CD4-positive, CD25-positive, alpha-beta regulatory T cell (primary cell): ENCODE results near the gene GNL1. TPM values are rescaled to one million over a fixed set of nuclear protein-coding genes. Genes with fewer than 3 reads are reported as not detected.

Experiments
- ATAC-seq, 2 donors: fragments of 150-1000 bp; cut with Tn5 transposase; one replicate each; pipeline ENCODE4 v1.10.0; 2021; ENCODE audit warnings: low read depth in 2 of 2, moderate number of reproducible peaks in 2 of 2, moderate library complexity in 1 of 2
- DNase-seq, 3 donors: peaks; one replicate each; pipeline versions ENCODE4 v3.0.0 to v3.0.0-alpha.2; 2012 to 2022; ENCODE audit warnings: mixed read lengths in 1 of 3
- H3K27ac ChIP-seq: one replicate; pipeline ENCODE4 v1.7.0; 2013; ENCODE audit warnings: mild to moderate bottlenecking, low read length; ENCODE audit not compliant: insufficient read depth, poor library complexity, severe bottlenecking
- H3K27me3 ChIP-seq: one replicate; pipeline ENCODE4 v1.7.0; 2013; ENCODE audit warnings: low read length; ENCODE audit not compliant: control insufficient read depth, insufficient read depth
- H3K36me3 ChIP-seq: one replicate; pipeline ENCODE4 v1.7.0; 2013; ENCODE audit warnings: mild to moderate bottlenecking, low read length, moderate library complexity; ENCODE audit not compliant: control insufficient read depth, insufficient read depth
- H3K4me1 ChIP-seq: 2 replicates; pipeline ENCODE4 v1.7.0; 2013; ENCODE audit warnings: mild to moderate bottlenecking, low read length; ENCODE audit not compliant: insufficient read depth, control insufficient read depth, poor library complexity, severe bottlenecking
- H3K4me3 ChIP-seq: one replicate; pipeline ENCODE4 v1.7.0; 2013; ENCODE audit warnings: low read depth, mild to moderate bottlenecking, low read length, moderate library complexity
- H3K9me3 ChIP-seq, 2 experiments: 1 replicate in 1 of 2; 2 replicates in 1 of 2; pipeline ENCODE4 v1.7.0; 2013; ENCODE audit warnings: low read length in 2 of 2, mild to moderate bottlenecking in 1 of 2, moderate library complexity in 1 of 2; ENCODE audit not compliant: control insufficient read depth in 2 of 2
- H3K27ac Mint-ChIP-seq, 3 donors: one replicate each; pipeline ENCODE4 v1.8.0; 2020 to 2022; ENCODE audit warnings: mild to moderate bottlenecking in 3 of 3, mixed read lengths in 3 of 3, moderate library complexity in 2 of 3
- H3K27me3 Mint-ChIP-seq: one replicate; pipeline ENCODE4 v1.8.0; 2022; ENCODE audit warnings: mild to moderate bottlenecking, mixed read lengths
- H3K36me3 Mint-ChIP-seq: one replicate; pipeline ENCODE4 v1.8.0; 2020; ENCODE audit warnings: mixed read lengths
- H3K4me1 Mint-ChIP-seq, 4 donors: one replicate each; pipeline ENCODE4 v1.8.0; 2020 to 2022; ENCODE audit warnings: mixed read lengths in 4 of 4, mild to moderate bottlenecking in 1 of 4
- H3K4me3 Mint-ChIP-seq, 4 donors: one replicate each; pipeline ENCODE4 v1.8.0; 2020 to 2022; ENCODE audit warnings: mild to moderate bottlenecking in 4 of 4, mixed read lengths in 4 of 4, moderate library complexity in 3 of 4
- H3K9me3 Mint-ChIP-seq, 7 donors: one replicate each; pipeline ENCODE4 v1.8.0; 2020 to 2022; ENCODE audit warnings: mixed read lengths in 7 of 7, mild to moderate bottlenecking in 3 of 7, moderate library complexity in 2 of 7
- polyA plus RNA-seq, 4 donors: library from polyadenylated mRNA; unstranded; fragments of 300-500 nt; fragmentation: Illumina TruSeq; gene quantifications; one replicate each; pipeline ENCODE4 v1.2.3, GENCODE V29; 2021
- total RNA-seq: library from RNA; stranded (reverse); gene quantifications from one replicate; pipeline ENCODE4 v1.2.3, GENCODE V29; 2022

The GNL1 gene
- total and polyA plus RNA-seq, 5 donors from 2014 or later: 36.6 to 189 (median 37.9) TPM

GRCh38 chr6:30493643-30494250 lies 62.5 kb downstream of the GNL1 start:
- H3K9me3 Mint-ChIP-seq: peaks cover 0 to 5% (median 0%) of the 10 kb centered on the region in 7 donors
- Histone ChIP-seq H3K9me3 (no peaks in the 10 kb centered on the region), H3K4me3 (peak overlapping the region; percentile 77), H3K27me3 (no peaks in the 10 kb centered on the region), H3K4me1 (peaks cover 70% of the 10 kb centered on the region), H3K36me3 (peaks cover 36% of the 10 kb centered on the region), H3K27ac (peak overlapping the region; percentile 97)
- H3K4me3 Mint-ChIP-seq: peak overlapping the region; percentile 91 to 100 (median 98)
- ATAC-seq: no peak
- peak in 2 of 3 donors; percentile 45 to 58 for DNase-seq
- peaks cover 25 to 84% (median 57%) of the 10 kb centered on the region in 4 donors for H3K4me1 Mint-ChIP-seq
- H3K27ac Mint-ChIP-seq: peak overlapping the region; percentile 52 to 99 (median 84)
- H3K36me3 Mint-ChIP-seq: peaks cover 48% of the 10 kb centered on the region
- H3K27me3 Mint-ChIP-seq: peaks cover 13% of the 10 kb centered on the region

GRCh38 chr6:30491991-30492952 lies 64.0 kb downstream of the GNL1 start:
- peaks cover 13% of the 10 kb centered on the region for H3K27me3 Mint-ChIP-seq
- Histone ChIP-seq H3K36me3 (peaks cover 36% of the 10 kb centered on the region), H3K4me1 (peaks cover 70% of the 10 kb centered on the region), H3K9me3 (no peaks in the 10 kb centered on the region), H3K27me3 (no peaks in the 10 kb centered on the region), H3K27ac (peak overlapping the region; percentile 97), H3K4me3 (peak overlapping the region; percentile 99)
- H3K4me1 Mint-ChIP-seq: peaks cover 25 to 86% (median 59%) of the 10 kb centered on the region in 4 donors
- H3K4me3 Mint-ChIP-seq: peak overlapping the region; percentile 91 to 100 (median 98)
- peaks cover 45% of the 10 kb centered on the region for H3K36me3 Mint-ChIP-seq
- no peak for ATAC-seq
- H3K9me3 Mint-ChIP-seq: peaks cover 0 to 5% (median 0%) of the 10 kb centered on the region in 7 donors
- H3K27ac Mint-ChIP-seq: peak overlapping the region; percentile 52 to 99 (median 92)
- peak in 2 of 3 donors; percentile 18 to 56 for DNase-seq

Other genes with a start within 250 kb of the GNL1 start
- gene TRIM39, start 229.6 kb downstream of the GNL1 start, total RNA-seq: 39.2 TPM
- 10 to 100 TPM in 2 of 4 donors, 1 to 10 TPM in 2; 5.2 to 14.9 (median 10.6) TPM for gene TRIM39, start 229.6 kb downstream of the GNL1 start, polyA plus RNA-seq
- gene RPP21, start 211.3 kb downstream of the GNL1 start, total RNA-seq: 38.7 TPM
- gene RPP21, start 211.3 kb downstream of the GNL1 start, polyA plus RNA-seq: 100 to 1,000 TPM in 2 of 4 donors, 10 to 100 TPM in 2; 86.0 to 122 (median 100) TPM
- 1,662 TPM for gene HLA-E, start 67.0 kb downstream of the GNL1 start, total RNA-seq
- gene HLA-E, start 67.0 kb downstream of the GNL1 start, polyA plus RNA-seq: 1,000 to 10,000 TPM; 2,373 to 2,677 (median 2,539) TPM
- gene PRR3, start 806 bp upstream of the GNL1 start, total RNA-seq: 12.0 TPM
- 10 to 100 TPM in 1 of 4 donors, 1 to 10 TPM in 3; 4.9 to 10.1 (median 7.7) TPM for gene PRR3, start 806 bp upstream of the GNL1 start, polyA plus RNA-seq
- gene ABCF1, start 15.0 kb upstream of the GNL1 start, total RNA-seq: 113 TPM
- 10 to 100 TPM; 14.3 to 25.3 (median 16.4) TPM for gene ABCF1, start 15.0 kb upstream of the GNL1 start, polyA plus RNA-seq
- 164 TPM for gene PPP1R10, start 60.8 kb upstream of the GNL1 start, total RNA-seq
- gene PPP1R10, start 60.8 kb upstream of the GNL1 start, polyA plus RNA-seq: 10 to 100 TPM; 18.0 to 22.9 (median 19.7) TPM
- 19.0 TPM for gene MRPS18B, start 61.4 kb upstream of the GNL1 start, total RNA-seq
- gene MRPS18B, start 61.4 kb upstream of the GNL1 start, polyA plus RNA-seq: 100 to 1,000 TPM; 121 to 165 (median 151) TPM
- gene ATAT1, start 70.4 kb upstream of the GNL1 start, total RNA-seq: 7.2 TPM
- gene ATAT1, start 70.4 kb upstream of the GNL1 start, polyA plus RNA-seq: under 1 TPM; 0.27 to 0.89 (median 0.53) TPM
- gene C6orf136, start 90.6 kb upstream of the GNL1 start, total RNA-seq: 24.4 TPM
- 10 to 100 TPM in 2 of 4 donors, 1 to 10 TPM in 2; 7.5 to 19.7 (median 10.9) TPM for gene C6orf136, start 90.6 kb upstream of the GNL1 start, polyA plus RNA-seq
- gene DHX16, start 116.5 kb upstream of the GNL1 start, total RNA-seq: 33.8 TPM
- gene DHX16, start 116.5 kb upstream of the GNL1 start, polyA plus RNA-seq: 10 to 100 TPM; 13.2 to 25.3 (median 16.7) TPM
- 164 TPM for gene PPP1R18, start 130.2 kb upstream of the GNL1 start, total RNA-seq
- 100 to 1,000 TPM; 110 to 159 (median 119) TPM for gene PPP1R18, start 130.2 kb upstream of the GNL1 start, polyA plus RNA-seq
- 9.0 TPM for gene NRM, start 134.5 kb upstream of the GNL1 start, total RNA-seq
- 10 to 100 TPM in 1 of 4 donors, 1 to 10 TPM in 3; 7.5 to 17.7 (median 9.2) TPM for gene NRM, start 134.5 kb upstream of the GNL1 start, polyA plus RNA-seq
- gene MDC1, start 160.8 kb upstream of the GNL1 start, total RNA-seq: 32.7 TPM
- 1 to 10 TPM; 1.2 to 5.0 (median 3.7) TPM for gene MDC1, start 160.8 kb upstream of the GNL1 start, polyA plus RNA-seq
- gene TUBB, start 163.9 kb upstream of the GNL1 start, total RNA-seq: 119 TPM
- gene TUBB, start 163.9 kb upstream of the GNL1 start, polyA plus RNA-seq: 100 to 1,000 TPM; 125 to 158 (median 138) TPM
- gene FLOT1, start 186.2 kb upstream of the GNL1 start, total RNA-seq: 25.3 TPM
- gene FLOT1, start 186.2 kb upstream of the GNL1 start, polyA plus RNA-seq: 10 to 100 TPM; 30.5 to 63.2 (median 48.1) TPM
- 5.1 TPM for gene IER3, start 188.1 kb upstream of the GNL1 start, total RNA-seq
- gene IER3, start 188.1 kb upstream of the GNL1 start, polyA plus RNA-seq: 1 to 10 TPM in 3 of 4 donors, under 1 TPM in 1; 0.38 to 2.2 (median 1.4) TPM